Measurements from ENCODE around the gene OR7G1. TPM values are rescaled to one million over a fixed set of nuclear protein-coding genes. Genes with fewer than 3 reads are reported as not detected.

The OR7G1 gene
- total RNA-seq, 1 experiment from 2014 or later: not detected

DNA sequence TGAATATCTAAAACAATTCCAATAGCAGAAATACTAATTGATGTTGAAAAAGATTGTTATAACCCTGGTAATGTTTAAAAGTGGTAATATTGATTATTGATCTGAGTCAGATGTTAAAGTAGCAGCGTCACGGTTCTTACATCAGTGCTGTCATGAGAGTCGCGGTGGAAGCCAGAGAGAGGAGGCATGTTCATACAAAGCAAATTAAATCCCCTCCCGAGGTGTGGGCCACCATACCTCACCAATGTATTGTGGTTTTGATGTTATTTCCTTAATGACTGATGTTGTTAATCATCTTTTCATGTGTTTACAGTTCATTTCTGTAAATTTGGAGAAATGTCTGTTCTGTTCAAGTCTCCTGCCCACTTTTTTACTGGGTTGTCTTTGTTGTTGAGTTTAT lies 35.8 kb upstream of the OR7G1 start:
- Histone ChIP-seq H3K36me3 (ENCODE audit: insufficient read depth, low read length, poor library complexity, severe bottlenecking) (peaks cover 42% of the 10 kb centered on the region), H3K27ac (ENCODE audit: low read depth, low read length, poor library complexity, severe bottlenecking) (no peak overlapping the region), H3K9me3 (ENCODE audit: low read depth, low read length, poor library complexity, severe bottlenecking) (peaks cover 57% of the 10 kb centered on the region), H3K4me1 (ENCODE audit: insufficient read depth, low read length, poor library complexity, severe bottlenecking) (no peaks in the 10 kb centered on the region), H3K27me3 (replicated peaks; ENCODE audit: insufficient read depth, low read depth, low read length, poor library complexity) (no peaks in the 10 kb centered on the region), H3K4me3 (ENCODE audit: low read depth, low read length, poor library complexity, severe bottlenecking) (no peak overlapping the region)
- TF ChIP-seq CTCF (conservative IDR thresholded peaks at IDR 0.05; ENCODE audit: low read depth, low read length) (no peak), EZH2 (IDR thresholded peaks at IDR 0.05; ENCODE audit: borderline replicate concordance, low read depth, low read length, poor library complexity, severe bottlenecking) (no peak)
- intact Hi-C loops (cut with micrococcal nuclease; ENCODE audit: unreplicated experiment): no loop called here
- CTCF ChIA-PET: no interaction called here
- no TSS peak for BruUV-seq (replicated peaks)
- POLR2A ChIA-PET (ENCODE audit: low non-redundant PET): no interaction called here
- no peak for DNase-seq (ENCODE audit: low spot score)

DNA sequence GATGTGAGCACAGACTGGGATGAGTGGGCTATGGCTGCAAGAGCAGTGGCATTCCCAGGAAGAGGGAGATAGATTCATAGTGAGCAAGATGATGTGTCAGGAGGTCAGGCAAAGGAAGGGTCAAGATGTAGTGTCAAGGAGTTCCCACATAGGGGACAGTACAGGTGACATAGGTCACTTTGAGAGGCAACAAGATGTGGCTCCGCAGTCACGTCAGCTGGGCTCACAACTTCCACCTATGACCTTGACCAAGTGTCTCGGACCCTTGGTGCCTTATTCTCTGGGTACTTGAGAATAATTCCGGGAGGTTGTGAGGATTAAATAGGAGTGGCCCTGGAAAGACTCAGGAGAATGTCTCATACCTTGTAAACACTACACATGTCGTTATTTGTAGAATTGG lies 35.1 kb upstream of the OR7G1 start:
- H3K36me3 ChIP-seq (ENCODE audit: insufficient read depth, low read length, poor library complexity, severe bottlenecking): peaks cover 36% of the 10 kb centered on the region
- no peaks in the 10 kb centered on the region for H3K4me1 ChIP-seq (ENCODE audit: insufficient read depth, low read length, poor library complexity, severe bottlenecking)
- intact Hi-C loops (cut with micrococcal nuclease; ENCODE audit: unreplicated experiment): no loop called here
- H3K4me3 ChIP-seq (ENCODE audit: low read depth, low read length, poor library complexity, severe bottlenecking): no peak overlapping the region
- no peak for DNase-seq (ENCODE audit: low spot score)
- no peaks in the 10 kb centered on the region for H3K27me3 ChIP-seq (replicated peaks; ENCODE audit: insufficient read depth, low read depth, low read length, poor library complexity)
- CTCF ChIA-PET: no interaction called here
- no TSS peak for BruUV-seq (replicated peaks)
- H3K27ac ChIP-seq (ENCODE audit: low read depth, low read length, poor library complexity, severe bottlenecking): no peak overlapping the region
- POLR2A ChIA-PET (ENCODE audit: low non-redundant PET): no interaction called here
- H3K9me3 ChIP-seq (ENCODE audit: low read depth, low read length, poor library complexity, severe bottlenecking): peaks cover 58% of the 10 kb centered on the region
- TF ChIP-seq EZH2 (IDR thresholded peaks at IDR 0.05; ENCODE audit: borderline replicate concordance, low read depth, low read length, poor library complexity, severe bottlenecking) (no peak), CTCF (conservative IDR thresholded peaks at IDR 0.05; ENCODE audit: low read depth, low read length) (no peak)

DNA sequence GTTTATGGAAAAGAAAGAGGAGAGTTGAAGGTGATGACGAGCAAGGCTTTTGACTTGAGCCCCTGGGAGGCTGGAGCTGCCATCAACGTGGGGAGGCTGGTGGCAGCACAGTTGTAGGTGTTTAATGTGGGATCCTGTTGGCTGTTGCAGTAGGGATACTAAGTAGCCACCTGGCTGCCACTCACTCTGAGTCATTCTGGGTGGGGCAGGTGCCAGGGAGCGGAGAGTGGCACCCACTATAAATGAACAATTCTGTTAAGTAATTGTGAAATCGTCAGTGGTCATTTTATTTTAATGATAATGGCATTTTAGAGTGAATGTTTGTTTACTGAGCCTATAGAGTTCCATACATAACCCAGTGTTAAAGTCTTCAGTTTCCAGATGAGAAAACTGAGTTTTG lies 34.4 kb upstream of the OR7G1 start:
- no peak for TF ChIP-seq CTCF (conservative IDR thresholded peaks at IDR 0.05; ENCODE audit: low read depth, low read length)
- no peak for TF ChIP-seq EZH2 (IDR thresholded peaks at IDR 0.05; ENCODE audit: borderline replicate concordance, low read depth, low read length, poor library complexity, severe bottlenecking)
- H3K9me3 ChIP-seq (ENCODE audit: low read depth, low read length, poor library complexity, severe bottlenecking): peaks cover 62% of the 10 kb centered on the region
- intact Hi-C loops (cut with micrococcal nuclease; ENCODE audit: unreplicated experiment): no loop called here
- H3K27ac ChIP-seq (ENCODE audit: low read depth, low read length, poor library complexity, severe bottlenecking): no peak overlapping the region
- ChIA-PET CTCF (no interaction called here), POLR2A (ENCODE audit: low non-redundant PET) (no interaction called here)
- peaks cover 34% of the 10 kb centered on the region for H3K36me3 ChIP-seq (ENCODE audit: insufficient read depth, low read length, poor library complexity, severe bottlenecking)
- H3K27me3 ChIP-seq (replicated peaks; ENCODE audit: insufficient read depth, low read depth, low read length, poor library complexity): no peaks in the 10 kb centered on the region
- no TSS peak for BruUV-seq (replicated peaks)
- H3K4me1 ChIP-seq (ENCODE audit: insufficient read depth, low read length, poor library complexity, severe bottlenecking): no peaks in the 10 kb centered on the region
- DNase-seq (ENCODE audit: low spot score): no peak
- no peak overlapping the region for H3K4me3 ChIP-seq (ENCODE audit: low read depth, low read length, poor library complexity, severe bottlenecking)
